GM12874 (cell line): ENCODE data around the gene MXD4.

Experiments used
- CTCF ChIP-seq: IDR thresholded peaks from 2 replicates; pipeline ENCODE4 v1.5.1; 2011; ENCODE audit warnings: low read depth, mild to moderate bottlenecking, control low read depth, low read length, moderate library complexity; ENCODE audit not compliant: insufficient read depth

Gene MXD4

GRCh38 chr4:2303121-2303685 lies 41.3 kb upstream of the MXD4 start:
- no peak for TF ChIP-seq CTCF

GRCh38 chr4:2302387-2303119 lies 40.6 kb upstream of the MXD4 start:
- no peak for TF ChIP-seq CTCF

- no peak for TF ChIP-seq CTCF
Observed at GRCh38 chr4:2301806-2302205, 39.9 kb upstream of the MXD4 start.

- TF ChIP-seq CTCF: no peak
Observed at GRCh38 chr4:2301225-2301642, 39.3 kb upstream of the MXD4 start.

- no peak for TF ChIP-seq CTCF
Observed at GRCh38 chr4:2300431-2301224, 38.7 kb upstream of the MXD4 start.

GRCh38 chr4:2299794-2300193 lies 37.9 kb upstream of the MXD4 start:
- TF ChIP-seq CTCF: no peak

- TF ChIP-seq CTCF: no peak
Observed at GRCh38 chr4:2298532-2298991, 36.7 kb upstream of the MXD4 start.
